IPS-18a (cell line): ENCODE measurements around the gene NPC1L1.
"Not testable (repeated sequence)": the region's sequence is repeated elsewhere in the genome, so short reads cannot be mapped to it uniquely, and the experiment has no call there.

Experiments used
- H3K27ac ChIP-seq: one replicate; pipeline ENCODE4 v1.5.1; 2013; ENCODE audit warnings: low read length
- H3K27me3 ChIP-seq: one replicate; pipeline ENCODE4 v1.6.1; 2013; ENCODE audit warnings: mild to moderate bottlenecking, low read length; ENCODE audit not compliant: control insufficient read depth, insufficient read depth
- H3K36me3 ChIP-seq: one replicate; pipeline ENCODE4 v1.6.1; 2013; ENCODE audit warnings: low read depth, low read length; ENCODE audit not compliant: control insufficient read depth
- H3K4me1 ChIP-seq: one replicate; pipeline ENCODE4 v1.6.1; 2013; ENCODE audit warnings: low read depth, low read length; ENCODE audit not compliant: control insufficient read depth
- H3K4me3 ChIP-seq: one replicate; pipeline ENCODE4 v1.5.1; 2013; ENCODE audit warnings: low read length
- H3K9ac ChIP-seq: one replicate; pipeline ENCODE4 v1.6.1; 2013; ENCODE audit warnings: mild to moderate bottlenecking, low read length, moderate library complexity
- H3K9me3 ChIP-seq: one replicate; pipeline ENCODE4 v1.6.1; 2013; ENCODE audit warnings: low read depth, low read length; ENCODE audit not compliant: control insufficient read depth

NPC1L1 gene

DNA sequence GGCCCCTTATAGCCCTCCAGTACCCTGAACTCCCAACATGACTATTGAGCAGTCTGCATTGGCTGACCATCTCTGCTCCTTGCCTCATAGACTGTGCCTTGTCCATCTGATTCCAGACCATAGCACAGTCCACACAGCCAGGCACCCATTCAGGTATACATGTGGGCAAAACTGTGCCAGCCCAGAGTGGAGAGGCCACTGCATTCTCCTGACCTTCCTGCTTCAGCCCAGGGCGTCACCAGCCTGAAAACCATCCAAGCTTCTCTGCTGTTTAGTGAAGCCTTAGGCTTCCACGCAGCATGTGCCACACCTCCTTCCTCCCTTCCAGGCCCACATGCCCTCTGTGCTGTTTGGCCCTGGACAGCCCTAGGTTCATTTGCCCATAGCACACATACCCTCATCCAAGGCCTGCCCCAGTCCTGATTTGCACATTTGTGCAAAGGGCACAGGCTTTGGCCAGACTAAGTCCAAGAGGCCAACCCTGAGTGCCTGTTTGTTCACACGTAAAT, 22.1 kb upstream of the NPC1L1 start:
- Histone ChIP-seq H3K36me3 (peaks cover 39% of the 10 kb centered on the region), H3K27ac (no peak overlapping the region), H3K4me1 (no peaks in the 10 kb centered on the region), H3K9ac (no peak overlapping the region), H3K4me3 (no peak overlapping the region), H3K27me3 (no peaks in the 10 kb centered on the region), H3K9me3 (no peaks in the 10 kb centered on the region)

DNA sequence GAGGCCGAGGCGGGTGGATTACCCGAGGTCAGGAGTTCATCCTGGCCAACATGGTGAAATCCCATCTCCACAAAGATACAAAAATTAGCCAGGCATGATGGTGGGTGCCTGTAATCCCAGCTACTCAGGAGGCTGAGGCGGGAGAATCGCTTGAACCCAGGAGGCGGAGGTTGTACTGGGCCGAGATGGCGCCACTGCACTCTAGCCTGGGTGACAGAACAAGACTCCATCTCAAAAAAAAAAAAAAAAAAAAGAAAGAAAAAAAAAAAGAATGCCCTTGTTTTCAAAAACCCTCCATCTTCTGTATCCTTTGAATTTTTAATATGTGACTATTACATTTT, 21.5 kb upstream of the NPC1L1 start:
- peaks cover 32% of the 10 kb centered on the region for H3K36me3 ChIP-seq
- not testable (repeated sequence) for H3K27ac ChIP-seq, H3K27me3 ChIP-seq, H3K9ac ChIP-seq, H3K4me1 ChIP-seq, H3K4me3 ChIP-seq, H3K9me3 ChIP-seq

DNA sequence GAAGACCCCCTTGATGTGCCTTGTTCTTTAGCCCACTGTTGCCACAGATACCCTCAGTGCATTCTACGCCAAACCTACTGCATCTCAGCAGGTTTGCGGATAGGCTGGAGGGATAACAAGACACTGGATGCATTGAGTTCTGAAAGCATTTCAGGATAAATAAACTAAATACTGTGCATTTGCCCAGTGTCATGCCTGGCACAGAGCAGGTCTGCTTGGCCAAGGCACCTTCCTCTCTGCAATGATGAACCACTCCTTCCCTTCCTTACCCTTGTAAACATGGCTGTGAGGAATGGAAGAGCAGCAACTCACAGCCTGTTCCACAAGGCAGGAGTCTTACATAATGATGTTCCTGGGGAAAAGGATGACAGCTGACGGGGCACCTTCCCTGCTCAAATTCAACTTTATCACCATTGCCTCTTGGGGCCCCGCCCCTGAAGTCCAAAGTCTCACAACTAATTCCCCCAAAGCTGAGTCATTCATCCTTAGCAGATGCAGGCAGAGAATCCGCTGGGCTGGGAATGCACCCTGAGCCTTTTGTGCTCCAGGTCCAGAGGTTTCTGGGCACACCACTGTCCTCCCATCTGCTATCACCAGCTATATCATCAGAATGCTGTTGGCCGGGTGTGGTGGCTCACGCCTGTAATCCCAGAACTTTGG, 21.0 kb upstream of the NPC1L1 start:
- no peak overlapping the region for H3K9ac ChIP-seq
- H3K36me3 ChIP-seq = peaks cover 27% of the 10 kb centered on the region
- H3K4me1 ChIP-seq = no peaks in the 10 kb centered on the region
- no peaks in the 10 kb centered on the region for H3K27me3 ChIP-seq
- no peak overlapping the region for H3K27ac ChIP-seq
- no peaks in the 10 kb centered on the region for H3K9me3 ChIP-seq
- H3K4me3 ChIP-seq = no peak overlapping the region

DNA sequence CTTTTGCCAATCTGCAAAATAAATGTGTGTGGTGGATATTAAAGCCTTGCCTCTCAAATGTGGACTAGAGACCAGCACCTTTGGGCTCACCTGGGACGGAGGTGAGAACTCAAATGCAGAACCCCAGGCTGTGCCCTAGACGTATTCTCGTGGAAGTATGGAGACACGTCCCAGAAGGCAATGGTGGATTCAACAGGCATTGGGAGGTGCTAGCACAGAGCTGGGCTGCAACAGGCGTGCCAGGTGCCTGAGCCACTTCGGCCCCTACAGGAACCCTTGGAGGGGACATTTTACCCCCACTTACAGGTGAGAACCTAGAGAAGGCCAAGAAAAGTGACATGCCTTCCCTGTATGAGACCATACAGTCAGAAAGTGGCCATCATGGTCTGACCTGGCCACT, 20.4 kb upstream of the NPC1L1 start:
- no peaks in the 10 kb centered on the region for H3K27me3 ChIP-seq
- no peaks in the 10 kb centered on the region for H3K9me3 ChIP-seq
- H3K9ac ChIP-seq = no peak overlapping the region
- H3K36me3 ChIP-seq = peaks cover 22% of the 10 kb centered on the region
- H3K4me1 ChIP-seq = no peaks in the 10 kb centered on the region
- H3K4me3 ChIP-seq = no peak overlapping the region
- H3K27ac ChIP-seq = no peak overlapping the region

DNA sequence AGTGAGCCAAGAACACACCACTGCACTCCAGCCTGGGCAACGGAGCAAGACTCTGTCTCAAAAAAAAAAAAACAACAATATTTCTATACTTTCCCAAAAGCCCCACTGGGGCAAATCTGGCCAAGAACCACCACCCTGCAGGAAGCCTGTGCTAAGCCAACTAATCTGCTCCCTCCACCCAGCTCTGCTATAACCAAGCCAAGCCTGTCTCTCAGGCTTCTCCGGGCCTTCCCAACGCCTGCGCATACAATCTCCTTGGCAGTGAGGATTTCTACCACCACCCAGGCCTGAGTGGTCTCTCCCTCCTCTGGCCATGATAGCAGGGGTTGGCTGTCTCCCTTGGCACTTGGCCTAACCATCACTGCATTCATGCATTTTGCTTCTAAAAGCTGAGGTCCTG, 18.4 kb upstream of the NPC1L1 start:
- no peak overlapping the region for H3K27ac ChIP-seq
- H3K9me3 ChIP-seq = no peaks in the 10 kb centered on the region
- no peaks in the 10 kb centered on the region for H3K27me3 ChIP-seq
- H3K4me3 ChIP-seq = no peak overlapping the region
- peaks cover 5% of the 10 kb centered on the region for H3K36me3 ChIP-seq
- H3K9ac ChIP-seq = no peak overlapping the region
- H3K4me1 ChIP-seq = no peaks in the 10 kb centered on the region

DNA sequence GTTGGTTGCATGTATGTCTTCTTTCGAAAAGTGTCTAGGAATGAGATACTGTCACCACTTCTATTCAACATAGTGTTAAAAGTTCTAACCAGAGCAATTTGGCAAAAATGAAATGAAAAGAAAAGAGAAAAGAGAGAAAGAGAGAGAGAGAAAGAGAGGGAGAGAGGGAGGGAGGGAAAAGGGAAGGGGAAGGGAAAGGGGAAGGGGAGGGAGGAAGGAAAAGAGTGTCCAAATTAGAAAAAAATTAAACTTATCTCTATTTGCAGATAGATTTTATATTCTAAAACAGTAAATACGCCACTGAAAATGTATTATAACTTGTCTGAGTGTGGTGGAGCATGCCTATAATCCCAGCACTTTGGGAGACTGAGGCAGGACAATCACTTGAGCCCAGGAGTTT, 16.4 kb upstream of the NPC1L1 start:
- Histone ChIP-seq H3K36me3 (no peaks in the 10 kb centered on the region), H3K27ac (no peak overlapping the region), H3K4me3 (no peak overlapping the region), H3K9ac (no peak overlapping the region), H3K4me1 (no peaks in the 10 kb centered on the region), H3K27me3 (no peaks in the 10 kb centered on the region), H3K9me3 (no peaks in the 10 kb centered on the region)

DNA sequence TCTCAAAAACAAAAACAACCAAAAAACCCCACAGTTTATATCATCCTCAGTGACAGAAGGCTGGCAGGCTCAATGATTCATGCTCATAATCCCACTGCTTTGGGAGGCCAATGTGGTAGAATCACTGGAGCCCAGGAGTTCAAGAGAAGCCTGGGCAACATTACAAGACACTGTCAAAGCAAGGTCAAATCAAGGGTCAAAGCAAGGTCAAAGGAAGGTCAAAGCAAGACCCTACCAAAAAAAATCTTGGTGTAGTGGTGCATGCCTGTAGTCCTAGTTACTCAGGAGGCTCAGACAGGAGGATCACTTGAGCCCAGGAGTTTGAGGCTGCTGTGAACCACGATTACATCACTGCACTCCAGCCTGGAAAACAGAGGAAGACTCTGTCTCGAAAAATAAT, 14.2 kb upstream of the NPC1L1 start:
- no peaks in the 10 kb centered on the region for H3K36me3 ChIP-seq
- H3K4me1 ChIP-seq = no peaks in the 10 kb centered on the region
- H3K27me3 ChIP-seq = no peaks in the 10 kb centered on the region
- H3K9ac ChIP-seq = no peak overlapping the region
- H3K9me3 ChIP-seq = no peaks in the 10 kb centered on the region
- no peak overlapping the region for H3K27ac ChIP-seq
- H3K4me3 ChIP-seq = no peak overlapping the region

DNA sequence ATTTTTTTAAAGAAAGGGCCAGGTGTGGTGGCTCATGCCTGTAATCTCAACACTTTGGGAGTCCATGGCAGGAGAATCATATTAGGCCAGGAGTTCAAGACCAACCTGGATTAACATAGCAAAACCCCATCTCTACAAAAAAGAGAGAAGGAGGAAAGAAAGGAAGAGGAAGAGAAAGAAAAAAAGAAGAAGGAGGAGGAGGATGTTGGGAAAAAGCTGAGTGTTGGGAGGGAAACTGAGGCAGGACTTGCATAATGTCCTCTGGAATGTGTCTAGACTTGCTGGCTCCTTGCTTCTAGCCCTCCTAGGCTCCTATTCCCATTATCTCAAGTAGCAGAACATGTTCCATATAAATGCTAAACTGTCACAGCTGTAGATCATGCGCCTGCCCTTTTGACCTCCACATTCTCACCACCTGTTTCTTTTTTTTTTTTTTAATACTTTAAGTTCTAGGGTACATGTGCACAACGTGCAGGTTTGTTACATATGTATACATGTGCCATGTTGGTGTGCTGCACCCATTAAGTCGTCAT, 11.4 kb upstream of the NPC1L1 start:
- not testable (repeated sequence) for H3K27me3 ChIP-seq, H3K36me3 ChIP-seq, H3K27ac ChIP-seq, H3K9me3 ChIP-seq, H3K9ac ChIP-seq, H3K4me1 ChIP-seq, H3K4me3 ChIP-seq

DNA sequence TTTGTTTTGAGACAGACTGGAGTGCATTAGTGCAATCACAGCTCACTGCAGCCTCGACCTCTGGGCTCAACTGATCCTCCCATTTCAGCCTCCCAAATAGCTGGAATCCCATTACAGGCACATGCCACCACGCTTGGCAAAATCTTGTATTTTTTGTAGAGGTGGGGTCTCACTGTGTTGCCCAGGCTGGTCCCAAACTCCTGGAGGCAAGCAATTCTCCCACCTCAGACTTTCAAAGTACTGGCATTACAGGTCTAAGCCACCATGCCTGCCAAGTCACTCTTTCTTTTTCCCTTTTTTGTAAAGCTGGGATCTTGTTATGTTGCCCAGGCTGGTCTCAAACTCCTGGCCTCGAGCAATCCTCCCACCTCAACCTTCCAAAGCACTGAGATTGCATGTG, 8.3 kb upstream of the NPC1L1 start:
- Histone ChIP-seq H3K9me3 (no peaks in the 10 kb centered on the region), H3K27me3 (no peaks in the 10 kb centered on the region), H3K9ac (no peak overlapping the region), H3K4me1 (no peaks in the 10 kb centered on the region), H3K4me3 (no peak overlapping the region), H3K36me3 (no peaks in the 10 kb centered on the region), H3K27ac (no peak overlapping the region)

DNA sequence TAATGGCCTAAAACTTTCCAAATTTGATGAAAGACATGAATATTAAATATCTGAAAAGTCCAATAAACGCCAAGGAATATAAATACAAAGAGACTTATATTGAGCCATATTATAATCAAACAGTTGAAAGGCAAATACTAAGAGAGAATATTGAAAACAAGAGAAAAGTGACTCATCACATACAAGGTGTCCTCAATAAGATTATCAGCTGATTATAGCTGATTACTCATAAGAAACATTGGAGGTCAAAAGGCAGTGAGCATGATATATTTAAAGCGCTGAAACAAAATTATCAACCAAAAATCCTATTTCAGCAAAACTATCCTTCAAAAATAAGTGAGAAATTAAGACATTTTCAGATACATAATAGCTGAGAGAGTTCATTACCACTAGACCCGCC, 7.8 kb upstream of the NPC1L1 start:
- no peak overlapping the region for H3K27ac ChIP-seq
- H3K27me3 ChIP-seq = no peaks in the 10 kb centered on the region
- H3K9me3 ChIP-seq = no peaks in the 10 kb centered on the region
- no peaks in the 10 kb centered on the region for H3K4me1 ChIP-seq
- H3K4me3 ChIP-seq = no peak overlapping the region
- no peak overlapping the region for H3K9ac ChIP-seq
- no peaks in the 10 kb centered on the region for H3K36me3 ChIP-seq

DNA sequence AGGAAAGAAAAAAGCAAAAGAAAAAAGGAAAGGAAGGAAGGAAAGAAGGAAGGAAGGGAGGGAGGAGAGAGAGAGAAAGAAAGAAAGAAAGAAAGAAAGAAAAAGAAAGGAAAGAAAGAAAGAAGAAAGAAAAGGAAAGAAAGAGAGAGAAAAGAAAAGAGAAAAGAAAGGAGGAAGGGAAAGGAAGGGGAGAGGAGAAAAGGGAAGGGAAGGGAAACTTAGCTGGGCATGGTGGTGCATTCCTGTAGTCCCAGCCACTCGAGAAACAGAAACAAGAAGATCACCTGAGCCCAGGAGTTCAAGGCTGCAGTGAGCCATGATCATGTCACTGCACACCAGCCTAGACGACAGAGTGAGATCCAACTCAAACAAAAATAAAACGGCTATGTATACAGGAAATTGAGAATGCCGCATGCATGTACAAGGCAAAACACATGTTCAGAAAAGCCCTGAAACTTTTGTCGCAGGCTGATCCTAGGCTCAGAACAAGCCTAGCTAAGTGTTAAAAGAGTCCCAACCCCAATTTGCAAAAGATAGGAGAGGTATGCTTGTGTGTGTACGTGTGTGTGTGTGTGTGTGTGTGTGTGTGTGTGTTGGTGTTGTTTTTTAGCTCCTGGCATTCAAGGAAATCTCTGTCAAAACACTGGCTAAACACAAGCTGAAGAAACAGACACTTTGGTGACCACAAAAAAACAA, 6.6 kb upstream of the NPC1L1 start:
- Histone ChIP-seq H3K9ac (no peak overlapping the region), H3K27ac (no peak overlapping the region), H3K27me3 (no peaks in the 10 kb centered on the region), H3K4me3 (no peak overlapping the region), H3K4me1 (no peaks in the 10 kb centered on the region), H3K9me3 (no peaks in the 10 kb centered on the region), H3K36me3 (no peaks in the 10 kb centered on the region)
